Endothelial cell of umbilical vein (primary cell): ENCODE results near the gene OST4. TPM values are rescaled to one million over a fixed set of nuclear protein-coding genes. Genes with fewer than 3 reads are reported as not detected.

ENCODE experiments used
- BruUV-seq: library from RNA; stranded (reverse); fragments of 400-500 nt; replicated peaks from 2 replicates; lab custom pipeline; 2021; lab: Mats Ljungman, UMichigan
- CTCF ChIA-PET: fragments of 300-600, 350-600 bp; sonication (Branson Sonifier 250); formaldehyde crosslinking; loops from one replicate; lab custom pipeline; 2021; ENCODE audit warnings: antibody characterized with exemption, inconsistent platforms; lab: Charles Lee
- POLR2A ChIA-PET: fragments of 300-600, 350-600 bp; sonication (Branson Sonifier 250); formaldehyde crosslinking; loops from one replicate; lab custom pipeline; 2021; ENCODE audit warnings: antibody characterized with exemption, inconsistent platforms; lab: Charles Lee
- DNase-seq: peaks from one replicate; pipeline ENCODE4 v3.0.0-alpha.2; 2011; ENCODE audit warnings: low read depth, low spot score
- FAIRE-seq: peaks from 2 replicates; lab custom pipeline; 2011; peaks lifted over from hg19 to GRCh38; lab: Jason Lieb, UNC
- H2AFZ ChIP-seq: 2 replicates; pipeline ENCODE4 v1.6.0; 2012; ENCODE audit warnings: low read depth, low read length, control low read depth, inconsistent platforms
- H3K27ac ChIP-seq: 2 replicates; pipeline ENCODE4 v1.5.1; 2011; ENCODE audit warnings: low read depth, mild to moderate bottlenecking, control low read depth, low read length, moderate library complexity; ENCODE audit not compliant: insufficient read depth
- H3K27me3 ChIP-seq, 2 experiments: 2 replicates each; pipeline versions ENCODE4 v1.6.0 to v1.6.1; 2011; ENCODE audit warnings: low read length in 2 of 2, mixed read lengths in 1 of 2; ENCODE audit not compliant: control insufficient read depth in 2 of 2, insufficient read depth in 2 of 2
- H3K36me3 ChIP-seq, 2 experiments: 2 replicates in 1 of 2; 3 replicates in 1 of 2; pipeline ENCODE4 v1.5.1; 2011; ENCODE audit warnings: low read length in 2 of 2, mild to moderate bottlenecking in 1 of 2, moderate library complexity in 1 of 2; ENCODE audit not compliant: control insufficient read depth in 2 of 2, insufficient read depth in 2 of 2; ENCODE audit errors: extremely low read depth in 1 of 2
- H3K4me1 ChIP-seq: 3 replicates; pipeline ENCODE4 v1.5.1; 2011; ENCODE audit warnings: mild to moderate bottlenecking, low read length; ENCODE audit not compliant: control insufficient read depth, insufficient read depth; ENCODE audit errors: extremely low read depth
- H3K4me2 ChIP-seq: 2 replicates; pipeline ENCODE4 v1.6.1; 2011; ENCODE audit warnings: low read length, control low read depth, mixed read lengths; ENCODE audit not compliant: insufficient read depth
- H3K4me3 ChIP-seq, 3 experiments: fragments of 200-600 bp in 1 of 3; sonication (generic), shearing (Covaris generic) in 1 of 3; replicated peaks in 1 of 3; 2 replicates each; pipeline ENCODE4 v1.5.1; 2011 to 2016; ENCODE audit warnings: control low read depth in 3 of 3, low read length in 3 of 3, mild to moderate bottlenecking in 2 of 3, inconsistent platforms in 1 of 3, low read depth in 1 of 3, moderate library complexity in 1 of 3; ENCODE audit not compliant: insufficient read depth in 1 of 3
- H3K79me2 ChIP-seq: 2 replicates; pipeline ENCODE4 v1.6.0; 2012; ENCODE audit warnings: low read length, inconsistent platforms; ENCODE audit not compliant: control insufficient read depth, insufficient read depth
- H3K9ac ChIP-seq: replicated peaks from 2 replicates; pipeline ENCODE3; 2011; ENCODE audit warnings: low read length, control low read depth; ENCODE audit not compliant: insufficient read depth; ENCODE audit errors: extremely low read depth
- H3K9me1 ChIP-seq: replicated peaks from 3 replicates; pipeline ENCODE4 v1.6.0; 2011; ENCODE audit warnings: mild to moderate bottlenecking, low read length; ENCODE audit not compliant: control insufficient read depth, insufficient read depth; ENCODE audit errors: extremely low read depth
- H3K9me3 ChIP-seq: replicated peaks from 2 replicates; pipeline ENCODE4 v1.5.1; 2012; ENCODE audit warnings: low read length, inconsistent platforms; ENCODE audit not compliant: control insufficient read depth, insufficient read depth
- H4K20me1 ChIP-seq: replicated peaks from 2 replicates; pipeline ENCODE3; 2011; ENCODE audit warnings: mild to moderate bottlenecking, low read length; ENCODE audit not compliant: control insufficient read depth, insufficient read depth; ENCODE audit errors: extremely low read depth
- CTCF ChIP-seq, 2 donors: IDR thresholded peaks; 1 replicate in 1 of 2; 2 replicates in 1 of 2; pipeline ENCODE4 v1.5.1; 2011; ENCODE audit warnings: low read length in 2 of 2, mild to moderate bottlenecking in 2 of 2, moderate library complexity in 2 of 2, control low read depth in 1 of 2, inconsistent platforms in 1 of 2, low read depth in 1 of 2; ENCODE audit not compliant: insufficient read depth in 1 of 2; ENCODE audit errors: extremely low read depth in 1 of 2
- GATA2 ChIP-seq: IDR thresholded peaks from 2 replicates; pipeline ENCODE4 v1.7.0; 2011; ENCODE audit warnings: low read depth, mild to moderate bottlenecking, moderate library complexity, mixed read lengths, low read length; ENCODE audit not compliant: insufficient read length, insufficient read depth
- JUN ChIP-seq: IDR thresholded peaks from 2 replicates; pipeline ENCODE4 v1.6.1; 2011; ENCODE audit warnings: borderline replicate concordance, low read depth; ENCODE audit not compliant: insufficient read length, insufficient read depth
- MYC ChIP-seq: IDR thresholded peaks from one replicate; pipeline ENCODE4 v1.6.1; 2011; ENCODE audit warnings: mild to moderate bottlenecking, low read depth, low read length
- POLR2AphosphoS5 ChIP-seq: IDR thresholded peaks from 2 replicates; pipeline ENCODE4 v1.6.1; 2012; ENCODE audit warnings: low read depth, mild to moderate bottlenecking, control low read depth, low read length, moderate library complexity; ENCODE audit not compliant: insufficient read depth
- dilution Hi-C: fragments of 300-500 bp; cut with MboI; formaldehyde crosslinking; loops from one replicate; pipeline ENCODE4 v1.15.0; 2019; ENCODE audit warnings: low sequenced_read_pairs; ENCODE audit not compliant: extremely low pct_ligation_motif_present
- intact Hi-C: fragments of 100-400 bp; cut with micrococcal nuclease; formaldehyde crosslinking; loops from one replicate; pipeline ENCODE4 v1.10.0; 2022
- polyA plus RNA-seq, 4 experiments: library from polyadenylated mRNA; depleted of rRNA in 3 of 4; stranded (reverse) in 3 of 4; unstranded in 1 of 4; fragments of >200 nt; gene quantifications; 2 replicates each; pipeline versions ENCODE4 v1.2.1 to v1.2.3, GENCODE V29; 2011 to 2012; ENCODE audit warnings: missing spikeins in 1 of 4
- total RNA-seq: library from RNA; stranded (reverse); gene quantifications from 2 replicates; pipeline ENCODE4 v1.2.3, GENCODE V29; 2021

Gene OST4
- total and polyA plus RNA-seq, 2 donors (not counting 3 experiments of a cell fraction or from before 2014, with no cell fraction given) = 415 to 1,189 TPM

- H3K4me2 ChIP-seq = no peak overlapping the region
- ChIA-PET POLR2A (interaction anchor here (0.7 kb wide), 1 partner anchor 13 kb away, joined by 7 read pairs; no protein-coding TSS in a partner anchor), CTCF (interaction anchor here (0.8 to 6.0 kb wide), 11 partner anchors 10 to 242 kb away, joined by 3 to 39 read pairs (median 8); partner anchors contain the start of genes AGBL5, MPV17 and PREB)
- no peak overlapping the region for H2AFZ ChIP-seq
- no peaks in the 10 kb centered on the region for H4K20me1 ChIP-seq
- no peaks in the 10 kb centered on the region for H3K36me3 ChIP-seq
- H3K9ac ChIP-seq = no peak overlapping the region
- H3K9me3 ChIP-seq = no peaks in the 10 kb centered on the region
- no peaks in the 10 kb centered on the region for H3K79me2 ChIP-seq
- H3K4me3 ChIP-seq = no peak overlapping the region
- no peaks in the 10 kb centered on the region for H3K9me1 ChIP-seq
- H3K4me1 ChIP-seq = peaks cover 5% of the 10 kb centered on the region
- H3K27me3 ChIP-seq = no peaks in the 10 kb centered on the region
- dilution Hi-C loops = no loop called here
- no peak overlapping the region for H3K27ac ChIP-seq
- no peak for DNase-seq
- no peak for FAIRE-seq
- intact Hi-C loops = loop anchor here (2.0 to 5.0 kb wide), 2 partner anchors 55 to 241 kb away; partner anchors contain the start of genes DPYSL5 and TMEM214
- TF ChIP-seq CTCF (IDR thresholded peaks at IDR 0.05; ENCODE audit: extremely low read depth in 1 of 2, insufficient read depth in 1 of 2, low read depth in 1 of 2, low read length in 2 of 2) = no peak
- TF ChIP-seq JUN = no peak
- no peak for TF ChIP-seq GATA2
- TF ChIP-seq POLR2AphosphoS5 = no peak
- no peak for TF ChIP-seq MYC
- no TSS peak for BruUV-seq
These were observed 16.5 kb upstream of the OST4 start for GRCh38 chr2:27087823-27088410.
